ENCODE data around the gene TENT5A.
"Not testable (repeated sequence)": the region's sequence is repeated elsewhere in the genome, so short reads cannot be mapped to it uniquely, and the experiment has no call there.

Gene TENT5A

GRCh38 chr6:81741689-81742088 is 10.8 kb downstream of the TENT5A start:
- no peak overlapping the region for H2AFZ ChIP-seq (ENCODE audit: low read length)
- no peak overlapping the region for H3K4me2 ChIP-seq (ENCODE audit: low read length)
- no peaks in the 10 kb centered on the region for H3K9me3 ChIP-seq (ENCODE audit: low read length)
- no peak overlapping the region for H3K4me3 ChIP-seq (ENCODE audit: low read depth, low read length, poor library complexity, severe bottlenecking)
- no peaks in the 10 kb centered on the region for H3K36me3 ChIP-seq (ENCODE audit: insufficient read depth, low read length)
- no peaks in the 10 kb centered on the region for H3K27me3 ChIP-seq (ENCODE audit: insufficient read depth, low read length)
- H3K27ac ChIP-seq (ENCODE audit: low read depth, low read length, poor library complexity, severe bottlenecking) = no peak overlapping the region
- H3K9me2 ChIP-seq (ENCODE audit: low read depth, low read length) = no peaks in the 10 kb centered on the region
- no peak overlapping the region for H3K9ac ChIP-seq (ENCODE audit: low read length)
- H4K20me1 ChIP-seq (ENCODE audit: insufficient read depth, low read length) = no peaks in the 10 kb centered on the region
- no peaks in the 10 kb centered on the region for H3F3A ChIP-seq (ENCODE audit: insufficient read depth, low read length)
- no peaks in the 10 kb centered on the region for H3K79me2 ChIP-seq (ENCODE audit: insufficient read depth, low read length)
- no peaks in the 10 kb centered on the region for H3K4me1 ChIP-seq (ENCODE audit: insufficient read depth, low read length, severe bottlenecking)
- TF ChIP-seq EZH2 (IDR thresholded peaks at IDR 0.05; ENCODE audit: borderline replicate concordance, low read length) = no peak
- TF ChIP-seq, protein P1, sequence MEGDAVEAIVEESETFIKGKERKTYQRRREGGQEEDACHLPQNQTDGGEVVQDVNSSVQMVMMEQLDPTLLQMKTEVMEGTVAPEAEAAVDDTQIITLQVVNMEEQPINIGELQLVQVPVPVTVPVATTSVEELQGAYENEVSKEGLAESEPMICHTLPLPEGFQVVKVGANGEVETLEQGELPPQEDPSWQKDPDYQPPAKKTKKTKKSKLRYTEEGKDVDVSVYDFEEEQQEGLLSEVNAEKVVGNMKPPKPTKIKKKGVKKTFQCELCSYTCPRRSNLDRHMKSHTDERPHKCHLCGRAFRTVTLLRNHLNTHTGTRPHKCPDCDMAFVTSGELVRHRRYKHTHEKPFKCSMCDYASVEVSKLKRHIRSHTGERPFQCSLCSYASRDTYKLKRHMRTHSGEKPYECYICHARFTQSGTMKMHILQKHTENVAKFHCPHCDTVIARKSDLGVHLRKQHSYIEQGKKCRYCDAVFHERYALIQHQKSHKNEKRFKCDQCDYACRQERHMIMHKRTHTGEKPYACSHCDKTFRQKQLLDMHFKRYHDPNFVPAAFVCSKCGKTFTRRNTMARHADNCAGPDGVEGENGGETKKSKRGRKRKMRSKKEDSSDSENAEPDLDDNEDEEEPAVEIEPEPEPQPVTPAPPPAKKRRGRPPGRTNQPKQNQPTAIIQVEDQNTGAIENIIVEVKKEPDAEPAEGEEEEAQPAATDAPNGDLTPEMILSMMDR (IDR thresholded peaks at IDR 0.05; ENCODE audit: low read length) = no peak

DNA sequence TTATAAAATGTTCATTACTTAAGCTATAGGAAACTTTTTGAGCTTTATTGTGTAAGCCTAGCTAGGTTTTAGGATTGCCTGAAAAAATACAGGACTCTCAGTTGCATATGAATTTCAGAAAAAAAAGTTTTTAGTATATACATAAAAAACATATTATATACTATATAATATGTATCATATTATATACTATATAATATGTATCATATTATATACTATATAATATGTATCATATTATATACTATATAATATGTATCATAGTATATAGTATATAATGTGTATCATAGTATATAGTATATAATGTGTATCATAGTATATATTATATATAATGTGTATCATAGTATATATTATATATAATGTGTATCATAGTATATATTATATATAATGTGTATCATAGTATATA is 11.9 kb downstream of the TENT5A start:
- H3K27me3 ChIP-seq (ENCODE audit: insufficient read depth, low read length); H3K4me1 ChIP-seq (ENCODE audit: insufficient read depth, low read length, severe bottlenecking); H3K27ac ChIP-seq (ENCODE audit: low read depth, low read length, poor library complexity, severe bottlenecking); H3K4me3 ChIP-seq (ENCODE audit: low read depth, low read length, poor library complexity, severe bottlenecking); H3K79me2 ChIP-seq (ENCODE audit: insufficient read depth, low read length); H3K36me3 ChIP-seq (ENCODE audit: insufficient read depth, low read length); H3K9me3 ChIP-seq (ENCODE audit: low read length); H3F3A ChIP-seq (ENCODE audit: insufficient read depth, low read length); H4K20me1 ChIP-seq (ENCODE audit: insufficient read depth, low read length); H3K9ac ChIP-seq (ENCODE audit: low read length); H3K4me2 ChIP-seq (ENCODE audit: low read length); H3K9me2 ChIP-seq (ENCODE audit: low read depth, low read length); H2AFZ ChIP-seq (ENCODE audit: low read length): not testable (repeated sequence)

DNA sequence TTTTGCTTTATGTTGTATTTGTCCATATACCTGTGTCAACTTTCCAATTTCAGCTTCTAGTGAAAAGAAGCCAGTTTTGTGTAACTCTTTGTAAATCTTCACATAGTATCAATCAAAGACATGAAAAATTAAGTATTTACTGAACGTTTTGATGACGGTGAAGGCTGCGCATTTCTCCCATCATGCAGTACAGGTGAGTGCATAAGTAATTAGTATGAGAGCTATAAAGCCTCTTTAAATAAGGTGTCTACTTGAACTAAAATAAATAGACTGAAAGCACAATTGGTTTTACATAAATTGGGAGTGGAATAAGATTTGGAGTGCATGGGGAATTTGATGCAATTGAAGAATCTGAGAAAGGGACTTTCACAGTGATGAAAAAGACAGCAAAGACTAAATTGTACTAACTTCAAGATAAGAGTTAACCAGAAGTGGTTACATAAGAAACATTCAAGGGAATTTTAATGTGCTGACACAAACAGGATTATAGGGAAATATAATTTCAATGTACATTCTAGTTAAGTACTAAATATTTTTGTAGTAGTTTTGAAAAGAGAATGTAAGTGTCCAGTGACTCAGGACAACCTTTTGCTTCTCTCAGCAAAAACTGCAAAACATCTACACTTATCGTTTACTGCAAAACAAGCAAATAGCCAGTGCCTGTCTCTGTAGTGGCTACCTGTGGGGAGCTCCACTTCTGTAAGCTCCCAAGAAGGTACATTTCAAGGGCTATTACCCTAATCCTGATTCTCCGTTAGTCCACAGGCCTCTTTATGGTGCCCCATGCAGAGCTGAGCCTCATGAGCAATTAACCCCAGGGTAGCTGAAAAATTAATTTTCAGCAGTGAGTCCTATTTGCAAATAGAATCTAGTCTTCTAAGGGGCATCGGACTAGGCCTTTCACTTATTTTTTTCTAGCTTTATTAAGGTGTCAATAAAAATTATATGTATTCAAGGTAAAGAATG is 13.0 kb downstream of the TENT5A start:
- H3K9me2 ChIP-seq (ENCODE audit: low read depth, low read length) = no peaks in the 10 kb centered on the region
- TF ChIP-seq, protein P1 (IDR thresholded peaks at IDR 0.05; ENCODE audit: low read length) = no peak
- TF ChIP-seq EZH2 (IDR thresholded peaks at IDR 0.05; ENCODE audit: borderline replicate concordance, low read length) = no peak
- no peaks in the 10 kb centered on the region for H3K9me3 ChIP-seq (ENCODE audit: low read length)
- H3K4me2 ChIP-seq (ENCODE audit: low read length) = no peak overlapping the region
- H2AFZ ChIP-seq (ENCODE audit: low read length) = no peak overlapping the region
- no peaks in the 10 kb centered on the region for H3K27me3 ChIP-seq (ENCODE audit: insufficient read depth, low read length)
- no peaks in the 10 kb centered on the region for H4K20me1 ChIP-seq (ENCODE audit: insufficient read depth, low read length)
- H3K36me3 ChIP-seq (ENCODE audit: insufficient read depth, low read length) = no peaks in the 10 kb centered on the region
- no peaks in the 10 kb centered on the region for H3K79me2 ChIP-seq (ENCODE audit: insufficient read depth, low read length)
- no peaks in the 10 kb centered on the region for H3F3A ChIP-seq (ENCODE audit: insufficient read depth, low read length)
- no peak overlapping the region for H3K9ac ChIP-seq (ENCODE audit: low read length)
- no peak overlapping the region for H3K4me3 ChIP-seq (ENCODE audit: low read depth, low read length, poor library complexity, severe bottlenecking)
- no peaks in the 10 kb centered on the region for H3K4me1 ChIP-seq (ENCODE audit: insufficient read depth, low read length, severe bottlenecking)
- no peak overlapping the region for H3K27ac ChIP-seq (ENCODE audit: low read depth, low read length, poor library complexity, severe bottlenecking)

DNA sequence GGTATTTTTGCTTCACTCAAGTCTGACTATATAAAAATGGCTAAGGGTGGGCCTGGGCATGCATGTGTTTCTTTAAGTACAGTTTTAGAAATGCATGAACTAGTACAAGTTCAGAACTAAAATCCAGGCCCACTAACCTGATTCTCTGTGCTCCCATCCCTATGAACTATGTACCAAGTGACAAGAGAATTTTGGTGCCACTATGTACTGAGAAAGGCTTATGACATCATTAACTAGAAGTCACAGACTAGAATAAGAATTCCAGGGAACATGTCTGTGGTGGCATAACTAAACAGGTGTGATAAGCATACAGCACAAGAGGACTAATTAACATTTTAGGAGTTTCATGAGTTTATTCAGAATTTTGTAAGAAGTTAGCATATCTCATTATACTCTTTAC is 16.1 kb downstream of the TENT5A start:
- no peaks in the 10 kb centered on the region for H3K4me1 ChIP-seq (ENCODE audit: insufficient read depth, low read length, severe bottlenecking)
- TF ChIP-seq, protein P1 (IDR thresholded peaks at IDR 0.05; ENCODE audit: low read length) = no peak
- no peak for TF ChIP-seq EZH2 (IDR thresholded peaks at IDR 0.05; ENCODE audit: borderline replicate concordance, low read length)
- no peaks in the 10 kb centered on the region for H4K20me1 ChIP-seq (ENCODE audit: insufficient read depth, low read length)

More for the DNA sequence above, 16.1 kb downstream of the TENT5A start:
- no peak overlapping the region for H3K4me3 ChIP-seq (ENCODE audit: low read depth, low read length, poor library complexity, severe bottlenecking)
- no peaks in the 10 kb centered on the region for H3K36me3 ChIP-seq (ENCODE audit: insufficient read depth, low read length)
- H3K27ac ChIP-seq (ENCODE audit: low read depth, low read length, poor library complexity, severe bottlenecking) = no peak overlapping the region
- no peaks in the 10 kb centered on the region for H3K79me2 ChIP-seq (ENCODE audit: insufficient read depth, low read length)
- no peak overlapping the region for H3K9ac ChIP-seq (ENCODE audit: low read length)
- H3F3A ChIP-seq (ENCODE audit: insufficient read depth, low read length) = no peaks in the 10 kb centered on the region
- no peaks in the 10 kb centered on the region for H3K9me3 ChIP-seq (ENCODE audit: low read length)
- no peak overlapping the region for H2AFZ ChIP-seq (ENCODE audit: low read length)
- H3K27me3 ChIP-seq (ENCODE audit: insufficient read depth, low read length) = no peaks in the 10 kb centered on the region
- H3K9me2 ChIP-seq (ENCODE audit: low read depth, low read length) = no peaks in the 10 kb centered on the region
- no peak overlapping the region for H3K4me2 ChIP-seq (ENCODE audit: low read length)
